NOMO-1 treated with dmso at 0.1 percent for 144 hours (cell line): Measurements from ENCODE around the gene POR.

Experiments
- DNase-seq: peaks from one replicate; lab custom pipeline; 2025; ENCODE audit not compliant: unreplicated experiment; lab: John Stamatoyannopoulos, UW

POR gene

DNA sequence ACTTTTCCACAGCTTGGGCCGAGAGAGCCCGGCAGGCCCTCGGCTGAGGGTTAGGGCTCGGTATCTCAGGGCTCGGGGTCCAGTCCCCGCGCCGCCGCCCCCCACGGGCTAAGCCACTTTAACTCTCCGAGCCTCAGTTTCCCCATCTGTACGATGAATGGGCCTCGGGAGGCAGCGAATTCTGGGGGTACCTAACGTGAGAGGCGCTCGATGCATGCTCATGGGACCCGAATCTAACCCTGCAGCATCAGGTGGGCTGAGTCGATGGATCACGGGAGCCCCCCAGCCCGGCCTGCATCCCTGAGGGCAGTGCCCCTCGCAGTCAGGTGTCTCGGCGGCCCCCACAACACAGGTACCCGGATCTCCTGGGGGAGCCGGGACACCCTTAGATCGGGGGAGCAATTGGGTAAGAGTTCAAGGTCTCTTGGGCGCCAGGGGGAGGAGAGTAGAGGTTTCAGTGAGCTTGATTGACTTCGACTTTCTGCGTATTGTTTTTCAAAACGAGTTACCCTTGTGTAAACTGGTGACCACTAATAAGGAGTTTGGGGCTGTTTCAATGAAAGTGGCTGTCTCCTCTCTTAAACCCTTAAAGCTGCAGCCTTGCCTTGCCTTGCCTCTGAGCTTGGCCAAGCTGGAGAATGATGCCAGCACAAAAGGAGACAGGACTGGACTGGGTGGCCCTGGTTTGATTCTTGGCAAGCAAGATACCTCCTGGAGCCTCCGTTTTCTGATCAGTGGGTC, 631 bp downstream of the POR start:
- DNase-seq, result peak; percentile 74

DNA sequence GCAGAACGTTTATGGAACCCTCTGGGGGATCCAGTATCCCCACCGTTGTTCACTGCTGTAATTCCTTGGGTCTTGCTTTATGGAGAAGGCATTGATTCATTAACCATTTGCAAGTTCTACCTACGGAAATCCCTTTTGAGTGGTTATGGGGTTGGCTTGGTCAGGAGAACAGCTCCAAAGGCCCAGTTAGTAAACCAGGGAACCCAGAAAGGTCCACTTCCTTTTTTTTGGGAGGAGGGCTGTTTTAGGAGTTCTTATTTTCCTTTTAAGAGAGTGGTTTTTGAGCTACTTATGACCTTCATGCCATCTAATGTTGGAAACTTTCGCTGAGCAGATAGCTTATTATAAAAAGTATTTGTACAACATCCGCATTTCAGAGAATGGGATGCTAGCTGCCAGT, 1.3 kb downstream of the POR start:
- peak; percentile 21 for DNase-seq

DNA sequence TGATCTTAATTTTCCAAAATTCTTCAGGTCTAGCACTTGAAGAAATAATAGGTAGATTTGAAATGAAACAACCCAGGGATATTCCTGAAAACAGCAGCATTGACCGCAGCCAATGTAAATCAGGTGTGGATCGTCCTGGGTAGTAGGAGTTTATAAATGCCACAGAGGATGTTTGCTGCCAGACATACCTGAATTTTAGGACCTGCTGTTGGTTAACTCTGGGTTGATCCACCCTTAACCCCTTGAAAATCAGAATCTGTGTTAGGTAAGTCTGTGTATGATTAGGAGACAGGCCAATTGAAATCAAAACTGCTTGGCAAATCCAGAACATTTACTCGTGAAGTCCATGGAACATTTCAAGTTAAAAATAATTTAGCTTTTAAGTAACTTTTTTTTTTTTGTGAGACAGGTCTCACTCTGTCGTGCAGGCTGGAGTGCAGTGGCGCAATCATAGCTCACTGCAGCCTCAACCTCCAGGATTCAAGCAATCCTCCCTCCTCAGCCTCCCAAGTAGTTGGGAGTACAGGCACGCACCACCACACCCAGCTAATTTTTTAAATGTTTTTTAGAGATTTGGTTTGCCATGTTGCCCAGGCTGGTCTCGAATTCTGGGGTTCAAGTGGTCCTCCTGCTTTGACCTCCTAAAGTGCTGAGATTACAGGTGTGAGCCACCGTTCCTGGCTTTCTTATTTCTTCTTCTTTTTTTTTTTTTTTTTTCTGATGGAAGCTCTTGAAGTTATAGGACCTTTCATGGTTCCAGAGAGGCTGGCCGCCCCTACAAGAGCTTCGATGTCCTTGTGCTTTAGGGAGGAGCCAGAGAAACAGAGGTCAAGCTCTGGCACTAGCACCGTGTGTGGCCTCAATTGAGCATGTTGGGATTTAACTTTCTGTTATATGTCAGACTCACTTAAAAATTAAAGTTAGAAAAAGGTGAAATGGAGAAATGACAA, 2.0 kb downstream of the POR start:
- DNase-seq, result no peak

DNA sequence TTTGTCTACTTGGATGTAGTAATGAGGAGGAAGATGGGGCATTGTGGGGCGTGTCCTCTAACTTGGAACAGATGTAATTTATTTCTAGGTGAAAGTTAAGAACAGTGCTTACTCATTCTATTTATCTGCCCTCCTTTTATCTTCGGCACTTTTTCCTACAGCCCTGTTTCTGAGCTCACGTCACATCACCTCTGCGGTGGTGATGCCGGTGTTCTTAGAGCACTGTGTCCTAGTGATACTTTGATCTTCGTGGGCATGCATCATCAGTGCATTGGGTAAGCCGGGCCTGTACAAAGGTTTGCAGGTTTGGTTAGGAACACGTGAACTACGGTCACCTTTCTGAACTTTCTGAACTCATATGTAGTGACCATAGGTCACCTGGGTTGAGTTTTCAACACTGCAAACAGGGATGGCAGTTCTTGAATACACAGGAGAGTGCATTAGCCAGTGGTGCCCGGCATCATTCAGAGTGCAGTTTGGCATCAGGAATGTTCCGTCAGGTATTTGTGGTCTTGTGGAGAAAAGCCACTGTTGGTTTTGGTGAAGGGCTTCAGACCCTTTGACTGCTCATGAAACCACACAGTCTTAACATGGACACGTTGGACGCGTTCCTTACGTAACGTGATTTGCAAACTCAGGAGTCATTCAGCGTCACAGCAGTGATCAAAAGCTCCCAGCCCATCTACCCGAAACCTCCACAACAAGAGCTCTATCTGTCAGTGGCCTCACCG, 5.6 kb downstream of the POR start:
- DNase-seq, result no peak

DNA sequence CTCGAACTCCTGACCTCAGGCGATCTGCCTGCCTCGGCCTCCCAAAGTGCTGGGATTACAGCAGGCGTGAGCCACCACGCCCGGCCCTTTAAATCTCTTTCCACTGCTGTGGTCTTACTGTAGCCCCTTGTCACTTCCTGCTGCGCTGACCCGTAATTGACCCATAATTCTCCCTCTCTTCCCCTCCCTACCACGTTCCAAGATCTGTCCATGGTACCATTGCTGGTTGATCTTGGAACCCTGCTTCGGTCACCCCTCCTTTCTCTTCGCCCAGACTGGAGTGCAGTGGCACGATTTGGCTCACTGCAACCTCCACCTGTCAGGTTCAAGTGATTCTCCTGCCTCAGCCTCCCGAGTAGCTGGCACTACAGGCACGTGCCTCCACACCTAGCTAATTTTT, 6.5 kb downstream of the POR start:
- DNase-seq, result no peak

DNA sequence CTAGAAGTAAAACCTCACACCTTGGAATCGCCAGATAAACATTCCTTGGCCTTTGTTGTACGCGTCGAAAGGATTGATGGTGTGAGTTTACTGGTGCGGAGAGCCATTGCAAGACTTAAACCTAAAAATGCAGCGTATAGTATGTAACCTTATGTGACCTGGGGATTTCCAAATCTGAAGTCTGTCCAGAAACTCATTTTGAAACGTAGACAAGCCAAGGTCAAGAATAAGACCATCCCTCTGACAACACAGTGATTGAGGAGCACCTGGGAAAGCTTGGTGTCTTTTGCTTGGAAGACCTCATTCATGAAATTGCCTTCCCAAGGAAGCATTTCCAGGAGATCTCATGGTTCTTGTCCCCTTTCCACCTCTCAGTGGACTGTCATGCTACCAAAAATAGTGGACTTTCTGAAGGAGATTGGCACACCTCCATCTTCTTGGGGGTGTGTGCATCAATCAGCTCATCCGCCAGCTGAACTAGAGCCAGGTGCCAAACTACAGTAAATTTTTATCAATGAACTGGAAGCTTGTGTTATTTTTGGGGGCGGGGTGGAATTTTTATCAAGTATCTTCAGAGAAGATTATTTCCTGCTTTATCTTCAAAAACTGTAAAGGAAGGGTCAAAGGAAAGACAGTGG, 8.1 kb downstream of the POR start:
- DNase-seq, result no peak

DNA sequence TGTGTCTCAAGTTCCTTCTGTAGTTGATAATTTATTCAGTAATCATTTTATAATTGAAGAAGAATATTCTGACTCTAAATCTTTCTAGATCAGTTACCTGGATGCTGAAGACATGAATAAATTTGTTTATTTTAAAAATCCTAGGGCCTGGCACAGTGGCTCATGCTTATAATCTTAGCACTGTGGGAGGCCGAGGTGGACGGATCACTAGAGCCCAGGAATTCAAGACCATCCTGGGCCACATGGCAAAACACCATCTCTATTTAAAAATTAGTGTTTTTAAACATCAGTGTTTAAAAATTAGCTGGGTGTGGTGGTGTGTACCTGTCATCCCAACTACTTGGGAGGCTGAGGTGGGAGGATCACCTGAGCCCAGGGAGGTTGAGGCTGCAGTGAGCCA, 9.3 kb downstream of the POR start:
- DNase-seq, result no peak

DNA sequence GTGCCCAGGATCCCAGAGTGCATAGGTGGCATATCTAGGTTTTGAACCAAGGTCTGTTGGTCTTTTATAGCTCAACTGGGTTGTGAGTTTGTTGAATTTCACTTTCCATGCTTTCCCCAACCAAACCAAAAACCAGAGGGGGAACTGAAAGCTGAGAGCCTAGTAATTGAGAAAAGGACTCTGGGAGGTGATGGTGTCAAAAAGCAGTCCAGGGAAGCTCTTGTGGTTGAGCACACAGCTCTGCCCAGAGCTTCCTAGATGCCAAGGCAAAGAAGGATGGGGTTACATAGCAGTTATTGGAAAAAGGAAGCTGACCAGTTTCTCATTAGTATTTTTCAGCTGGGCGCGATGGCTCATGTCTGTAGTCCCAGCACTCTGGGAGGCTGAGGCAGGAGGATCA, 9.9 kb downstream of the POR start:
- DNase-seq, result peak; percentile 89

DNA sequence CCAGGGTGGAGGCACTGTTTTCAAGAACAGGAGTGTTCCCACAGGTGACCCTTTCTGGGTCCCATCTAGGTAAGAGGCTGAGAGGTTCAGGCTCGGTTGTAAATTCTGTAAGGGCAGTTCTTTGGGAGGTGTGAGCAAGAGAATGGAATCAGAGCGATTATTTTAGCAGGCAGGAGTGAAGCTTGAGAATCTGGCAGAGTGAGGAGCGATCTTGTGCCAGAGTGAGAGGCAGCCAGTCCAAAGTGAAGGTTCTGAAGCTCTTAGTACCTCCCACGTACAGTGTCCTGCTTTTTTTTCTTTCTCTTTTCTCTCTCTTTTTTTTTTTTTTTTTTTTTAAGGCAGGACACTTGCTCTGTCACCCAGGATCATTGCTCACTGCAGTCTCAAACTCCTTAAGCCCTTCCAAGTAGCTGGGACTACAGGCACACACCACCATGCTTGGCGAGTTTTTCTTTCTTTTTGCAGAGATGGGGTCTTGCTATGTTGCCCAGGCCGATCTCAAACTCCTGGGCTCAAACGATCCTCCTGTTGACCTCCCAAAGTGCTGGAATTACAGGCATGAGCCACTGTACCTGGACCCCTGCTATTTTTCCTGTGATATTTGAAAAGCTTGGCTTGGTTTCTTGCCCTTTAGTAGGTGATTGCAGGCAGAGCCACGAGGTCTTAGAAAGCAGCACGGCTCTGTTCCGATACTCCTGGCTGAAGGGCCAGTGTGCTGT, 10.9 kb downstream of the POR start:
- no peak for DNase-seq

DNA sequence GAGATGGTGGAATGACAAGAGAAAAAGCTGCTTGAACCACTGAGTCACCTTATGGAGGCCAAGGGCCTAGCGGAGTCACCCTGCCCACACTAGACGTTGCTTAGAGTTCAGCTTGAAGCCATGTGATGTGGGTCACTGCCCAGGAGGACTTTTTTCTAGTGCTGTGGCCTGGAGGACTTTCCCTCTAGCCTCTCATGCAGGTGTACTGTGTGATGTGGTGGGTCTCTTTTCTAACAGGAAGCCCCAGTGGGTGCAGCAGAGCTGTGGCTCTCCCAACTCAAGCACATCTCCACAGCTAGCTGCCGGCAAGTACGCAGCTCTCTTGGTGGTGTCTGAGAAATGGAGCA, 13.6 kb downstream of the POR start:
- DNase-seq, result no peak

DNA sequence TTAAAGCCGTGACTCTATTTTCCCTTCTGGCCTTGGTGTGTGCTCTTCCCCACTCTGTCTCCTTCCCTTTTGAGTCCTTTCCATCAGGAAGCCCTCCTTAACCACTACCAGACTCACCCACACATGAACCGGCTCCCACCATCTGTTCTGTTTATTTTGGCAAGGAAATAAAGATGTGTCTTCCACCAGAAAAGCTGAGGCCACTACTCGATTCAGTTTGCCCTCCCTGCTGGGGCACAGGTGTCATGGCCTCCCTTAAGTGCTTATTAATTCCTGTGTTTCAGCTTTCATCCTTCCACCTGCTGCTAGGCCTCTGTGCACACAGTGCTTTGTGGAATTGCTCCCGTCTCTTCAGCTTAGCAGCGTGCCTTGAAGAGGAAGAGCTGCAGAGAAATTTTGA, 16.7 kb downstream of the POR start:
- DNase-seq, result no peak

DNA sequence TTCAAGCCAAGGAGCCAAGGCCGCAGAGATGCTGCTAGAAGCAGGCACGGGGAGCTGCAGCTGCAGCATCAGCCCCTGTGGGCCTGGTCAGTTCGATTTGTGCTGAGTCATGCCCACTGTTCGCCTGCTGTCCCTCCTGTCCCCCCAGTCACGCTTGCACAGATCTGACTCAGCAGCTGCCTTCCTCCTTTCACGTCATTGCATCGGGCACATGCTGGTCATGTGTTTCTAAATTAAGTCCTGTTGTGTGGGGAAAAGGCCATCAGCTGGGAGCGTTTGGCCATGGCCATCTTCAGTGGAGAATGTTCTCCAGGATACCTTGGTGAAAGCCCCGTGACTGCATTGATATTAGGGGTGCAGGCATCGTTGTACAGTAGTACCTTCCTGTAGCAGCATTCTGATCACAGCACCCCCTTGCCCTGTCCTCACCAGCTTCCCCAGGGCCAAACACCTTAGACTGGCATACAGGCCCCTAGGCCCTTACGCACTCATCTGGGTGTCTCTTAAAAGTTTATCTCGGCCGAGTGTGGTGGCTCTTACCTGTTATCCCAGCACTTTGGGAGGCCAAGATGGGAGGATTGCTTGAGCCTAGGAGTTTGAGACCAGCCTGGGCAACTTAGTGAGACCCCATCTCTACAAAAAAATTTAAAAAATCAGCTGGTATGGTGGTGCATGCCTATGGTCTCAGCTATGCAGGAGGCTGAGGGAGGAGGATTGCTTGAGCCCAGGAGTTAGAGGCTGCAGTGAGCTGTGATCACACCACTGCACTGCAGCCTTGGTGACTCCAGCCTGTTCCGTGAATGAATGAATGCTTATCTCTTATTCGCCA, 23.2 kb downstream of the POR start:
- DNase-seq, result no peak

DNA sequence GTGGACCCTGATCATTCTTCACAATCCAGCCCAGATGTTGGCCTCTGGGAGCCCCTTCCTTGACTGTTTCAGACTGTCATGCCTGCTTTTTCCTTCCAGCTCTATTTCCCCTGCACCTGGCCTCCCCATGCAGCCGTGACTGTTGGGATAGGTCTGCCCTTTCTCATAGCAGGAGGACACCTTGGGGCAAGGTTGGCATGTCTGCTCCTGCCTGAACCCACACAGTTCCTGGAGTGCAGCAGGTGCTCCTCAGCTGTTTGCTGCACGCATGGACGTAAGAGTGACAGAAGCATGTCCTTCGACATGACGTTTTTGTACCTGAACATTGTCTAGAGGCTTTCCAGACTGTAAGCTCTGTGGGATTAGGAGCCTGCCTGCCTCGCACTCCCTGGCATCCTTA, 24.0 kb downstream of the POR start:
- DNase-seq, result no peak

DNA sequence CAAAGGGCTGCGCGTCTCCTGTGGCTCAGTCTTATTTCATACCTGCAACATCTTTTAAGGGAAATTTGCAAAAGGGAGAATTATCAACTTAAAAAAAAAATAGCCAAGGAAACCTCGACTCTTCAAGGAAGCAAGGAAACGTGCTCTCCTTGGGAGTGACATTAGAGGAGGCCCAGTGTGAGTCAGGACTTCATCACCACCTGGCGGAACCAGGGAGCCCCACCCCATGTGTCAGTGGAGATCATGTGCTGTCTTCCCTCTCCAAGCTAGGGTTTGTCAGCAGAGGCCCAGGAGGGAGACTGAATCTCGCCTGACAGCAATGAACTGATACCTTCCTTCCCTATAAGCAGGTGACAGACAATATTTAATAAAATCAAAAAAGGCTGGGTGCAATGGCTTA, 28.9 kb downstream of the POR start:
- DNase-seq, result no peak

DNA sequence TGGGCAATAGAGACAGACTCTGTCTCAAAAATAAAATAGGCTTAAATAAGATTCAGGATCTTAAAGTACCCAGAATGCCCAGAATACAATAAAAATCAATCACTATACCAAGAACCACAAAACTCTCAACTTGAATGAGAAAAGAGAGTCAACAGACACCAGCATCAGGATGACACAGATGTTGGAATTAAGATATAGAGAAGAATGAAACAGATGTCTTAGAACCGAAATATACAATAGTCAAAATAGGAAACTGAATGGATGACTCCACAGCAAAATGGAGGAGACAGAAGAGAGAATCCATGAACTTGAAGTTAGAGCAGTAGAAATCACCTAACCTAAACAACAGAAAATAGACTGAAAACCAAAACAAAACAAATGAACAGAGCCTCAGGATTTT, 29.6 kb downstream of the POR start:
- DNase-seq, result no peak

DNA sequence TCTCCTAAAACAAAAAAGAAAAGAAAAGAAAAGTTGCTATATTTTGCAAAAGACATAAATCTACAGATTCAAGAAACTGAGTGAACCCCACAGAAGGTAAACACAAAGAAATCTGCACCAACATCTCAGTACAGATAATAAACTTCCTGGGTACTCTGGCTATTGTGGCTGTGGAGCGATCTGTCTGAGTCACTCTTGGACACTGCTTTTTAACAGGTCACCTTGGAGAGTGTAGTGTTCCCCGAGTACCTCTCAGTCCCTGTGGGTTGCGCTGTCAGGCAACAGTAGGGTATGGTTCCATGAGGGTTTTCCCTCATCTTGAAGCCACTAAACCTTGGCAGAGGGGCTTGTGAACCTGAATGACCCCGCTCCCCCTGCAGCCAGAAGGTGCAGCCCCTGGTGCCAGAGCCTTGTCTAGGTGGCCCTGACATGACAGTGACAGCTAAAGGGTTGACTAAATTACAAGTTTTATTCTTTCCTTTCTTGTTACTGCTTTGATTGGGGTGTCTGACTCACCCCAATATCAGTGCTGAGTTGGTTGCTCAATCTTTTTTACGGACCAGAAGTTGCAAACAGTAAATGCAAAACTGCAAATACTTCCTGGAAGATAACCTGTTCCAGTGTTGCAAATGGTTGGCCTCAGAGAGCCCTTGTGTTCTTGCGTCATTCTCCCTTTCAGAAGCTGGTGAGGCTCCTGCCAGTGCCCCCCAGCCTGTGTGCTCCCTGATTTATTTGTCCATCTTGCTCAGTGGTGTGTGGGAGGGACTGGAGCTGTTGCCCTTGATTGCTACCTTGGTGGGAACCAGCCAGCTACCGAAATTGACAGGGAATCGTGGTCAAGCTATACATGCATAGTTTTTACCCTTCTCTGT, 30.6 kb downstream of the POR start:
- DNase-seq, result peak; percentile 87

DNA sequence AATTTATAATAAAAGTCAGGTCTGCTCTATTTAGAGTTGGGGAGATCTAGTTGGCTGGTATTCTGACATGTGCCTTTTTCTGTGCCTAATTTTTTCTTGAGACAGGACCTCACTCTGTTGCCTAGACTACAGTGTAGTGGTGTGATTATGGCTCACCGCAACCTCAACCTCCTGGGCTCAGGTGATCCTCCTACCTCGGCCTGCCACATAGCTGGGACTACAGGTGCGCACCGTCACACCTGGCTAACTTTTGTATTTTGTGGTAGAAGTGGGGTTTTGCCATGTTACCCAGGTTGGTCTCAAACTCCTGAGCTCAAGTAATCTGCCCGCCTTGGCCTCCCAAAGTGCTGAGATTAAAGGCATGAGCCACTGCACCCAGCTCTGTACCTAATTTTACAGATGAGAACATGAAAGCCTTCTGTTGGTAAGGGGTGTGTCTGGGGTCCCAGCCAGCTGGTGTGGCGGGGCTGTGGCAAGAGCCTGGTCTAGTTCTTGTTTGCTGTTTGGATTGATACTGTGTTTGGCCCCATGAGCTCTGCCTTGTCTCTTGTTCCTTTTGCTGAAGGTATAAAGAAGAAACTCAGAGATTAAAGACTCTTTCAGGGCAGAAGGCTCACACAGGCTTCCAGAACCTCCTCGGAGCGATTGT, 31.4 kb downstream of the POR start:
- no peak for DNase-seq

DNA sequence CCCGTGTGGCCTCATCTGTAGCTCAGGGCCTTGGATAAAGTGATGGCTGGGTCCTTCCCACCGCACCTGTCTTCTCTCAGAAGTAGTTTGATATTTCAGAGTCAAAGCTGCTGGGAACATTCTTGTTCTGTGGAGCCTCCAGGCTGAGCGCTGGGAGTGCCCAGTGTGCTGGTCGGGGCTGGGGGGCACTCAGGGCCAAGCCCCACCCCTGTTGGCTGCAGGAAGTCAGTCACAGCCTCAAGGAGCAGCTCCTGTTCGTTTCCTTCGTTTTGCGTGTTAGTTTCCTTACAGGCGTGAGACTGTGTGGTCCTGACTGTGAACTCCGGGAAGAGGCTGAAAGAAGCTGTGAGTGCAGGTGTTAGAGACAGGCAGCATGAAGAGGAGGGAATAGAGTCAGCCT, 33.2 kb downstream of the POR start:
- no peak for DNase-seq
